Right lobe of liver (tissue), 6 donors: Measurements from ENCODE around the gene SNED1. TPM values are rescaled to one million over a fixed set of nuclear protein-coding genes. Genes with fewer than 3 reads are reported as not detected.
A peak's percentile ranks its signal among the peaks of the same experiment; 100 is the strongest.
"Not testable (repeated sequence)": the region's sequence is repeated elsewhere in the genome, so short reads cannot be mapped to it uniquely, and the experiment has no call there.

ENCODE experiments used
- ATAC-seq, 4 donors: fragments of 200-7000 bp; cut with Tn5 transposase; one replicate each; pipeline ENCODE4 v1.9.1; 2020; ENCODE audit warnings: mild to moderate bottlenecking in 4 of 4, moderate library complexity in 4 of 4
- DNase-seq, 3 donors: peaks; one replicate each; pipeline ENCODE4 v3.0.0-alpha.2; 2020
- H3K27ac ChIP-seq, 3 donors: fragments of 200-600 bp; one replicate each; pipeline ENCODE4 v1.8.0; 2022
- H3K27me3 ChIP-seq, 2 donors: fragments of 200-600 bp; one replicate each; pipeline ENCODE4 v1.8.0; 2022
- H3K36me3 ChIP-seq, 4 donors: fragments of 200-600 bp; sonication (generic) in 1 of 4; one replicate each; pipeline versions ENCODE4 v1.5.1 to v1.8.0; 2017 to 2022; ENCODE audit warnings: control low read depth in 1 of 4
- H3K4me1 ChIP-seq, 4 donors: fragments of 200-600 bp; sonication (generic) in 1 of 4; one replicate each; pipeline versions ENCODE4 v1.5.1 to v1.8.0; 2017 to 2022; ENCODE audit warnings: control low read depth in 1 of 4
- H3K4me3 ChIP-seq, 3 donors: fragments of 200-600 bp; one replicate each; pipeline ENCODE4 v1.8.0; 2022
- H3K9me3 ChIP-seq, 4 donors: fragments of 200-600 bp; sonication (generic) in 1 of 4; one replicate each; pipeline versions ENCODE4 v1.5.1 to v1.8.0; 2017 to 2022; ENCODE audit warnings: control low read depth in 1 of 4
- POLR2A ChIP-seq: fragments of 450-650 bp; IDR thresholded peaks from one replicate; pipeline ENCODE4 v1.6.1; 2017; ENCODE audit warnings: antibody characterized with exemption, mild to moderate bottlenecking
- WGBS: methylation state at CpG from one replicate; pipeline ENCODE4 v1.1.6; 2018; ENCODE audit warnings: low coverage, low lambda C conversion rate; ENCODE audit not compliant: insufficient coverage; ENCODE audit errors: missing lambda C conversion rate; 5-methylcytosine and 5-hydroxymethylcytosine counted together
- intact Hi-C, 2 donors: fragments of 100-400 bp; cut with DNase I; formaldehyde crosslinking; loops; one replicate each; pipeline versions ENCODE4 v1.11.2 to v1.14.1; 2022
- total RNA-seq, 6 experiments: library from RNA; depleted of rRNA in 2 of 6; stranded (reverse); fragments of >200 nt in 2 of 6; fragmentation: NEBNext Ultra II Directional in 3 of 6; extraction: Animal tissue kit (Norgen Biotek cat#: 25700) in 3 of 6; gene quantifications; one replicate each; pipeline versions ENCODE4 v1.1.0 to v1.2.4, GENCODE V29; 2016 to 2023
- TF ChIP-seq, protein P1 (sequence below), 4 donors: fragments of 200-600 bp in 3 of 4; fragments of 450-650 bp in 1 of 4; IDR thresholded peaks; one replicate each; pipeline versions ENCODE4 v1.5.1 to v1.8.0; 2016 to 2022; ENCODE audit warnings: antibody characterized with exemption in 4 of 4, mild to moderate bottlenecking in 2 of 4
- donor health status: DM: no; HTN: yes; CAD: no.
- donor health status: DM: no; HTN: no; CAD: no.
- donor health status: DM: no; HTN: no; CAD: no.
- donor health status: DM: no; HTN: yes; CAD: no.
- donor health status: DM: no; HTN: yes; CAD: no.

SNED1 gene
- total RNA-seq, 6 experiments from 2014 or later, result 7.4 to 27.8 (median 13.2) TPM

DNA sequence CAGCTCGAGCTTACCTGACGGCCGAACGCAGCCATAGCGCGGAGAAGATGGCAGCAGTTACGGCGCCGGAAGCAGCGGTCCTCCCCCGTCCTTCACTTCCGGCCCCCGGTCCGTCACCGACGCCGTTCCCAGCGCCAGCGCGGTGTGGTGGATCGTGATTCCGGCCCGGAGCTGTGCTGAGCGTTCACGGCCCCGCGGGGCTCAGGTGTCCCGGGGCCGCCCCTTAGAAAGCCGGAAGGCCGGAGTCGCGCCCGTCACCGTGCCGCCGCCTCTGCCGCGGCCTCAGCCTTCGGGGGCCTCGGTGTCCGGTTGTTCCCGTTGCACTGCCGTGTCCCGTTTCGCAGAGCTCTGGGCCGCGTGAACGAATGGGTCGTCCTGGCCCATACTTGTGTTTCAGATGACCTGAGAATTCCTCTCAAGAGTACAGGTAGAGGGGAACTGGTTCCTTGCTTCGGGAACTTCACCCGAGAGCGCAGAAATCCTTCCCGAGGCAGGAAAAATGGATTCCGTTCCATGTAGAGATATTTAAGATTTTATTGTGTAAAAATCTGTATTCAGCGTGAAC, 103.9 kb downstream of the SNED1 start, which contains the start of gene MTERF4:
Gene MTERF4 (minus strand): TSS at position 49 of the 565 bp plus-strand sequence. CDS start 14 bp downstream, at position 35.
- TF ChIP-seq, protein P1, sequence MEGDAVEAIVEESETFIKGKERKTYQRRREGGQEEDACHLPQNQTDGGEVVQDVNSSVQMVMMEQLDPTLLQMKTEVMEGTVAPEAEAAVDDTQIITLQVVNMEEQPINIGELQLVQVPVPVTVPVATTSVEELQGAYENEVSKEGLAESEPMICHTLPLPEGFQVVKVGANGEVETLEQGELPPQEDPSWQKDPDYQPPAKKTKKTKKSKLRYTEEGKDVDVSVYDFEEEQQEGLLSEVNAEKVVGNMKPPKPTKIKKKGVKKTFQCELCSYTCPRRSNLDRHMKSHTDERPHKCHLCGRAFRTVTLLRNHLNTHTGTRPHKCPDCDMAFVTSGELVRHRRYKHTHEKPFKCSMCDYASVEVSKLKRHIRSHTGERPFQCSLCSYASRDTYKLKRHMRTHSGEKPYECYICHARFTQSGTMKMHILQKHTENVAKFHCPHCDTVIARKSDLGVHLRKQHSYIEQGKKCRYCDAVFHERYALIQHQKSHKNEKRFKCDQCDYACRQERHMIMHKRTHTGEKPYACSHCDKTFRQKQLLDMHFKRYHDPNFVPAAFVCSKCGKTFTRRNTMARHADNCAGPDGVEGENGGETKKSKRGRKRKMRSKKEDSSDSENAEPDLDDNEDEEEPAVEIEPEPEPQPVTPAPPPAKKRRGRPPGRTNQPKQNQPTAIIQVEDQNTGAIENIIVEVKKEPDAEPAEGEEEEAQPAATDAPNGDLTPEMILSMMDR (IDR thresholded peaks at IDR 0.05), result no peak
- TF ChIP-seq POLR2A, result peak; percentile 73
- H3K4me1 ChIP-seq, result peaks cover 0 to 16% (median 8%) of the 10 kb centered on the region in 4 donors

DNA sequence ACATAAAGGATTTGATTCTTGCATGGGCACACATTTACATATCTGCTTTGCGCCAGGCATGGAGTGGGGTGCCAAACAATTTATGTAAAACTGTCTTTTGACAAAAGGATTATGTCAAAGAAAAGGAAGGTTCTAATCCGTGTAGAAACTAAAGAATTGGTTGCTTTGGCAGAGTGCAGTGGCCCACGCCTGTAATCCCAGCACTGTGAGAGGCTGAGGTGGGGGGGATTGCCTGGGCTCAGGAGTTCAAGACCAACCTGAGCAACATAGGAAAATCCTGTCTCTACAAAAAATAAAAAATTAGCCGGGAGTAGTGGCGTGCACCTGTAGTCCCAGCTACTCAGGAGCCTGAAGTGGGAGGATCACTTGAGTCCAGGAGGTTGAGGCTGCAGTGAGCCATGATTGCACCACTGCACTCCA, 104.8 kb downstream of the SNED1 start:
- Histone ChIP-seq H3K4me1 (peaks cover 0 to 16% (median 8%) of the 10 kb centered on the region in 4 donors), H3K36me3 (peaks cover 0 to 10% (median 2%) of the 10 kb centered on the region in 4 donors), H3K27ac (peak overlapping the region in 2 of 3 donors; percentile 86 to 90), H3K4me3 (peak overlapping the region; percentile 83 to 97 (median 95)), H3K9me3 (no peaks in the 10 kb centered on the region), H3K27me3 (no peaks in the 10 kb centered on the region)
- intact Hi-C loops, result no loop called here
- no peak for DNase-seq
- 55% methylated on average over 5 of the region's 5 CpGs for WGBS
- no peak for ATAC-seq
- TF ChIP-seq, protein P1 (IDR thresholded peaks at IDR 0.05), result no peak

More for the DNA sequence above, 103.9 kb downstream of the SNED1 start, which contains the start of gene MTERF4:
- ATAC-seq (peak; percentile 98 to 99 (median 98)), DNase-seq (peak; percentile 91 to 92 (median 91))
- intact Hi-C loops, result no loop called here
- Histone ChIP-seq H3K27ac (peak within 1 kb of the TSS; percentile 68 to 90 (median 86)), H3K27me3 (no peaks in the 10 kb centered on the region), H3K4me3 (peak within 1 kb of the TSS; percentile 83 to 97 (median 95)), H3K36me3 (peaks cover 0 to 12% (median 4%) of the 10 kb centered on the region in 4 donors), H3K9me3 (no peaks in the 10 kb centered on the region)
- WGBS, result 0% methylated on average over 7 of the region's 56 CpGs

DNA sequence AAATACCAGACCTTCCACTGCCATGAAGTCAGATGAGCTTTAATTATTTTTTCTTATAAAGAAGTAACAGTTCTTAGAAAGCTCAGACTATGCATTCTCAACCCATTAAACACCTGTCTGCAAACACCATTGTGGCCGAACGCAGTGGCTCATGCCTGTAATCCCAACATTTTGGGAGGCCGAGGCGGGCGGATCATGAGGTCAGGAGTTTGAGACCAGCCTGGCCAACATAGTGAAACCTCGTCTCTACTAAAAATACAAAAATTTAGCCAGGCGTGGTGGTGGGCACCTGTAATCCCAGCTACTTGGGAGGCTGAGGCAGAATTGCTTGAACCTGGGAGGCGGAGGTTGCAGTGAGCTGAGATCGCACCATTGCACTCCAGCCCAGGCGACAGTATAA, 106.2 kb downstream of the SNED1 start:
- 88% methylated on average over 10 of the region's 10 CpGs for WGBS
- ATAC-seq, DNase-seq, H3K4me3 ChIP-seq, H3K27me3 ChIP-seq, H3K9me3 ChIP-seq, H3K36me3 ChIP-seq, H3K27ac ChIP-seq, intact Hi-C loops: not testable (repeated sequence)
- peaks cover 0 to 16% (median 8%) of the 10 kb centered on the region in 4 donors for H3K4me1 ChIP-seq

DNA sequence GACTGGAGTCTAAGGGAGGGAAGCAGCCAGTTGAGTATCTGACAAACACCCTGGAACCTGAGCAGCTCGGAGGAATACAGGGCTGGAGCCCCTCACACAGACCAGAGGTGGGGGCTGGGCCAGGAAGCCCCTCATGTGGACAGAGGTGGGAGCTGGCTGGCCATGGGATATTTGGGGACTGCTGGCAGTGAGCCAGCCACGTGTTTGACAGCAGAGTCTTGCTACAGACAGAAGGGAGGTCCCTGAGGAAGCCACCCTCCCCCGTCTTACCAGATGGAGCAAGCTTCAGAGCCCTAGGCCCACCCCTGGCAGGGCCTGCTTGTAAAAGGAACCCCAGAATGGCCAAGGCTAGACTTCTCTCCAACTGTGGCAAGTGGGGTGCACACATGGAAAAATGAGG, 107.2 kb downstream of the SNED1 start:
- TF ChIP-seq POLR2A, result no peak
- TF ChIP-seq, protein P1 (IDR thresholded peaks at IDR 0.05), result no peak
- Histone ChIP-seq H3K9me3 (no peaks in the 10 kb centered on the region), H3K27ac (no peak overlapping the region), H3K27me3 (no peaks in the 10 kb centered on the region), H3K4me3 (no peak overlapping the region), H3K4me1 (peaks cover 0 to 16% (median 7%) of the 10 kb centered on the region in 4 donors), H3K36me3 (no peaks in the 10 kb centered on the region)
- 73% methylated on average over 3 of the region's 3 CpGs for WGBS
- DNase-seq (no peak), ATAC-seq (no peak)
- intact Hi-C loops, result no loop called here

DNA sequence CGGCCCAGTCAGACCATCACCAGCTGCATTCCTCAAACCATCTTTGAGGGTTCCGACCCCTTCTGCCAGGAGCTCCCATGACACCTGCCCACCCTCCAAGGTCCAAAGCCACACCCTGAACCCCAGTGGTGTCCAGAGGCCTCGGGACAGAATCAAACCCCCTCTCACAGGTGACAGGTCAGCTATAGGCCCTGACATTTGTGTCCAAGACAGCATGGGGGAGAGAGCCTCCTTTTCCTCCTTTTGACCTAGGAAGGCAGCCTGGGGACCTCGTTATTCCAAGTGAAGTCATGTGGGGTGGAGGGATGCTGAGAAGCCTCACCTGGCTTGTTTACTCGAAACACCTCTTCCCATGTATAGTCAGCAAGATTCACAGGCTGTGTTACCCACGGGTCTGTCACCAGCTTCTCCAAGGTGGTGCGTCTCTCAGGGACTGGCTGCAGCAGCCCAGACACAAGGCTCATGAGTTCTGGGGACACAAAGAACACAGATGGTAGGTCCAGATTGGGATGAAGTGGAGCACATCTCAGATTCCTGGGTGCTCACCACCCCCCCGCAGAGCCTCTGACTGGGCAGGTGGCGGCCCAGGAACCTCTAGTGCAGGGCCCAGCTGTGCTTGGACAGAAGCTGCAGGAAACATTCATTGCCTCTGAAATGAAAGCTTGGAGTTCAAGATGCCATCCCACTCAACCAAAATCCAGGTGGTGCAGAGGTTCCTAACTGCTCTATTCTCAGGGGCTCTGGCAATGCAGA, 108.8 kb downstream of the SNED1 start:
- TF ChIP-seq POLR2A, result no peak
- TF ChIP-seq, protein P1 (IDR thresholded peaks at IDR 0.05), result no peak
- Histone ChIP-seq H3K27ac (no peak overlapping the region), H3K4me3 (no peak overlapping the region), H3K36me3 (no peaks in the 10 kb centered on the region), H3K9me3 (no peaks in the 10 kb centered on the region), H3K4me1 (peaks cover 0 to 9% (median 3%) of the 10 kb centered on the region in 4 donors), H3K27me3 (no peaks in the 10 kb centered on the region)
- DNase-seq (no peak), ATAC-seq (no peak)
- WGBS, result 100% methylated on average over 3 of the region's 9 CpGs
- intact Hi-C loops, result no loop called here
